GM12875 (cell line): Measurements from ENCODE around the gene SPDYE1.
"Not testable (repeated sequence)": the region's sequence is repeated elsewhere in the genome, so short reads cannot be mapped to it uniquely, and the experiment has no call there.

ENCODE experiments used
- H3K4me3 ChIP-seq: one replicate; pipeline ENCODE4 v1.5.1; 2011; ENCODE audit warnings: low read depth, low read length, control low read depth
- TF ChIP-seq, protein P1 (sequence below): IDR thresholded peaks from 2 replicates; pipeline ENCODE4 v1.5.1; 2011; ENCODE audit warnings: low read depth, mild to moderate bottlenecking, control low read depth, inconsistent platforms, low read length, moderate library complexity, borderline replicate concordance; ENCODE audit not compliant: insufficient read depth

SPDYE1 gene

DNA sequence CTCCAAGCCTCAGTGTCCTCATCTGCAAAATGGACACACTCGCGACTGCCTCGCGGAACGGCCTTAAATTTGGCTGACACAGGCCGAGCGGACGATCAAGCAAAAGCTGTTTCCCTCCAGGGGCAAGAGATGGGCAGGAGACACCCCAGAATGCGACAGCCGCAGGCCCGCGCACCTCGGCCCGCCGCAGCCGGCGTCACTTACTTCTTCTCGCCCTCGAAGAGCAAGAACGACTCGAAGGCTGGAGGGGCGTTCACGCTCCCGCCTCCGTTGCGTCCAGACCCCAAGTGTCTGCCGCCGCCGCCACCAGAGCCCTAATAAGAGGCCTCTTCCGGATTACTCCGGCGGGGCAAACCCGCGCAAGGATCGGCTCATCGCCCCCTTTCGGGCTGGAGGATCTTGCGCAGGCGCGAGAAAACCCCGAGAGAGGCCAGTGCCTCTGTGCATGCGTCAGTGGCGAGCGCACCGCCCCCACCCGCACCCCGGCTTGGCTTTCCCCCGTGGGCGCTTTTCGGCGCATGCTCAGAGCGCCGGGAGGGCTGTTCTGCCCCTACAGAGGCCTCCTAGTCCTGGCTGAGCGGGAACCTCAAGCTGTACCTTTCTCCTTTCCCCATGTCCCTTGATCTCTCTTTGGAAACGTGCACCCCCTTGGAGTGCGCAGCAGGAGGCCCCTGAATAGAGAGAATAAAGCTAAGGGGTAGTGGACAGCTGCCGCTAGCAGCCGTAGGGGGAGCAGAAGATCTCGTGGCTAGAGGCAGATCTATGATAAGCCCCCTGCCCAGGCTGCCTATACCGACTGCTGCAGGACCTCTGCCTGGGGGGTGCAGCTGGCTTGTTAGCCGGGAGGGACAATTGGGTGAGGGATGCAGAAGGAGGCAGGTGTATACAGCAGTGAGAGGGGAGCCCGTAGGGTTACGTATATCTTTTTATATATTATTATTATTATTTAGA lies 21.4 kb downstream of the SPDYE1 start:
- peak overlapping the region; percentile 80 for H3K4me3 ChIP-seq
- TF ChIP-seq, protein P1, sequence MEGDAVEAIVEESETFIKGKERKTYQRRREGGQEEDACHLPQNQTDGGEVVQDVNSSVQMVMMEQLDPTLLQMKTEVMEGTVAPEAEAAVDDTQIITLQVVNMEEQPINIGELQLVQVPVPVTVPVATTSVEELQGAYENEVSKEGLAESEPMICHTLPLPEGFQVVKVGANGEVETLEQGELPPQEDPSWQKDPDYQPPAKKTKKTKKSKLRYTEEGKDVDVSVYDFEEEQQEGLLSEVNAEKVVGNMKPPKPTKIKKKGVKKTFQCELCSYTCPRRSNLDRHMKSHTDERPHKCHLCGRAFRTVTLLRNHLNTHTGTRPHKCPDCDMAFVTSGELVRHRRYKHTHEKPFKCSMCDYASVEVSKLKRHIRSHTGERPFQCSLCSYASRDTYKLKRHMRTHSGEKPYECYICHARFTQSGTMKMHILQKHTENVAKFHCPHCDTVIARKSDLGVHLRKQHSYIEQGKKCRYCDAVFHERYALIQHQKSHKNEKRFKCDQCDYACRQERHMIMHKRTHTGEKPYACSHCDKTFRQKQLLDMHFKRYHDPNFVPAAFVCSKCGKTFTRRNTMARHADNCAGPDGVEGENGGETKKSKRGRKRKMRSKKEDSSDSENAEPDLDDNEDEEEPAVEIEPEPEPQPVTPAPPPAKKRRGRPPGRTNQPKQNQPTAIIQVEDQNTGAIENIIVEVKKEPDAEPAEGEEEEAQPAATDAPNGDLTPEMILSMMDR = peak; percentile 69

DNA sequence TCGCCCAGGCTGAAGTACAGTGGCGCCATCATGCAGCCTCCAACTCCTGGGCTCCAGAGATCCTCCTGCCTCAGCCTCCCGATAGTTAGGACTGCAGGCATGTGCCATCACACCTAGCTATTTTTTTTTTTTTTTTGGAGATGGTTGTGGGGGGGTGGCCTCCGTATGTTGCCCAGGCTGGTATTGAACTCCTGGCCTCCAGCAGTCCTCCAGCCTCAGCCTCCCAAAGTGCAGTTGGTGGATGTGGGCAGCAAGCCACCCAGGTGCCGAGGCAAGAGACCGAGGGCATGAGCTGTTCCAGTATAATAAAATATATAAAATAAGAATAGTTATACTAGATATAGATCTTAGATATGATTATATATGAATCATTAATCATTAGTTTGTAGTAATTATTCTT lies 22.1 kb downstream of the SPDYE1 start:
- not testable (repeated sequence) for H3K4me3 ChIP-seq

DNA sequence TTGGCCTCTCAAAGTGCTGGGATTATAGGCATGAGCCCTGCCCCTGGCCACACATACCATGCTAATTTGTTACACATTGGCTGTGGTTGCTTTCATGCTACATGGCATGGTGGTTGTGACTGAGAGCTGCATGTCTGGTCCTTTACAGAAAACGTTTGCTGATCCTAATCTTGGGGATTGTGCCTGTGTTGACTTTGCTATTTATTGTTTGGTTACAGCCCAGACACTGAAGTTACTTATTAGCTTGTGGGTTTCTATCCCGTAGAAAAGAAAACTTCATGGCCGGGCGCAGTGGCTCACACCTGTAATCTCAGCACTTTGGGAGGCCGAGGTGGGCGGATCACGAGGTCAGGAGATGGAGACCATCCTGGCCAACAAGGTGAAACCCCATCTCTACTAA lies 24.4 kb downstream of the SPDYE1 start:
- not testable (repeated sequence) for H3K4me3 ChIP-seq

DNA sequence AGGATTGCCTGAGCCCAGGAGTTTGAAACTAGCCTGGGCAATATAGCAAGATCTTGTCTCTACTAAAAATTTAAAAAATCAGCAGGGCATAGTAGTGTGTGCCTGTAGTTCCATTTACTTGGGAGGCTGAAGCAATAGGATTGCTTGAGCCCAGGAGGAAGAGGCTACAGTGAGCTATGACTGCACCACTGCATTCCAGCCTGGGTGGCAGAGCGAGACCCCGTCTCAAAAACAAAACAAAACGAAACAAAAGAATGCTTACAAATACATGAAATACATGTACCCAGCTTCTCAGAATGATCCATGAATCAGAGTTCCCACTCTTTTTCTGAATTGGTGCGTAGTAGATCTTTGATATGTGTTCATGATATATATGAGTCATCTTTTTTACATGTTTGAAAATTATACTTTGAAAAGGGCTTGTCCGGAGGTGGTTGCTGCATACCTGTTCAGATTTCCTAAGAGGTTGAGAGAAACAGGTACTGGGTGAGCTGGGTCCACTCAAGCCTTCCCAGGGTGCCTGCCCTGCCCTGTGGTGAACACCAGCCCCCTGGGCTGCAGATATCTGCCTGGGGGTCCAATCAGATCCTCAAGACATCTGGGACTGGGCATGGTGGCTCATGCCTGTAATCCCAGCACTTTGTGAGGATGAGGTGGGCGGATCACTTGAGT lies 25.2 kb downstream of the SPDYE1 start:
- not testable (repeated sequence) for H3K4me3 ChIP-seq

DNA sequence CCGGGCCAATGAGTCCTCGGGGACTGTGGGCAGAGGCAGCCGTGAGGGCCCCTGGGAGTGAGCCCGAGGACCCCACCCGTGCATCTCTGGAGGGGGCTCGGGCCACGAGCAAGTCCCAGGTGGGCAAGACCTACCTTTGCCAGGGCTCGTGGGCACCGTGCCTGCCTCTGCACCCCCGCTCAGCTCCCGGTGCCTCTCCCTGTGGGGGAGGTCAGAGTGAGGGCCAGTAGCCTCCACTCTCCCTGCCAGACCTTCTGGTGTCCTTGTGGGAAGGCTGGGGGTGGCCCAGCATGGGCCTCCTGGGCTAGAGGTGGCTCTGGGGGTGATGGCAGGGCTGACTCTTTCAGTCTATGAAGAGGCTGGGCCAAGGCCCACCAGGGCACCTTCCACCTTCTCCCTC lies 31.7 kb downstream of the SPDYE1 start:
- H3K4me3 ChIP-seq = not testable (repeated sequence)

DNA sequence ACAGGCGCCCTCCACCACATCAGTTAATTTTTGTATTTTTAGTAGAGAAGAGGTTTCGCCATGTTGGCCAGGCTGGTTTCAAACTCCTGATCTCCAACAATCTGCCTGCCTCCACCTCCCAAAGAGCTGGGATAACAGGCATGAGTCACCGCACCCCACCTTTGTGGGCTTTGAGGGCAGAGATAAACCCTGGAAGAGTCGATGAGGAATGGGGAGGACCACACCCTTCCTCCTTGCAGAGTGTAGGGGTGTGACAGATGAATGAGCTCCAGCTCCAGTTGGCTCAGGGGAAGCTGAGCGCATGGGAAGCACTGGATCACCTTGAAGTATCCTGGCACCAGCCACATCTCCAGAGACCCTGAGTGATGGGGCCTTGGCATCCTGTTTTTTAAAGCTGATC lies 32.3 kb downstream of the SPDYE1 start:
- not testable (repeated sequence) for H3K4me3 ChIP-seq

DNA sequence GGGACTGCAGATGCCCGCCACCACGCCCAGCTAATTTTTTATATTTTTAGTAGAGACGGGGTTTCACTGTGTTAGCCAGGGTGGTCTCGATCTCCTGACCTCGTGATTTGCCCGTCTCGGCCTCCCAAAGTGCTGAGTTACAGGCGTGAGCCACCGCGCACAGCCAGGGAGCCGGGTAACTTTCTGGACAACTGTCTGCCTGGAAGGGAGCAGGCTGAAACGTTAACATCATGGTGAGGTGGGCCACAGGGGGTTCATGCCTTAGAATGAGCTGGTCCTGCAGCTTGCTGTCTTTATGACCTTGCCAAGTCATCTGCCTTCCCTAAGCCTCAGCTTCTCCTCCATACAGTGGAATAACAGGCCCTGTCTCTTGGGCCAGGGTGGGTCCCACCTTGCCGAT lies 33.6 kb downstream of the SPDYE1 start:
- H3K4me3 ChIP-seq = not testable (repeated sequence)

DNA sequence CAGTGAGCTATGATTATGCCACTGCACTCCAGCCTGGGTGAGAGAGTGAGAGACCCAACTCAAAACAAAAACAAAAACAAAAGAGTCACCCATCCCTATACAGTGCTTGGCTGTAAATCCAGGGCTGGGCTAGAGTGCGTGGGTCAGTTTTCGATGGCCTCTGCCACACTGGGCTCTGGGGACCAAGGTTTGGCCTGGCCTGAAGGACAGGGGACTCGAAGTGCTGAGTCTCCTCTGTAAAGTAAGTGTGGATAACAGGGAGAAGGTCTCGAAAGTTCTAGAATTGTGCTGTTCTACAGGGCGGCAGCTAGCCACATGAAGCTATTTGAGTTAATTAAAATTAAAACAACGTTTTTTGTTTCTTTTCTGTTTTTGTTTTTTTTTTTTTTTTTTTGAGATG lies 34.3 kb downstream of the SPDYE1 start:
- H3K4me3 ChIP-seq = not testable (repeated sequence)

DNA sequence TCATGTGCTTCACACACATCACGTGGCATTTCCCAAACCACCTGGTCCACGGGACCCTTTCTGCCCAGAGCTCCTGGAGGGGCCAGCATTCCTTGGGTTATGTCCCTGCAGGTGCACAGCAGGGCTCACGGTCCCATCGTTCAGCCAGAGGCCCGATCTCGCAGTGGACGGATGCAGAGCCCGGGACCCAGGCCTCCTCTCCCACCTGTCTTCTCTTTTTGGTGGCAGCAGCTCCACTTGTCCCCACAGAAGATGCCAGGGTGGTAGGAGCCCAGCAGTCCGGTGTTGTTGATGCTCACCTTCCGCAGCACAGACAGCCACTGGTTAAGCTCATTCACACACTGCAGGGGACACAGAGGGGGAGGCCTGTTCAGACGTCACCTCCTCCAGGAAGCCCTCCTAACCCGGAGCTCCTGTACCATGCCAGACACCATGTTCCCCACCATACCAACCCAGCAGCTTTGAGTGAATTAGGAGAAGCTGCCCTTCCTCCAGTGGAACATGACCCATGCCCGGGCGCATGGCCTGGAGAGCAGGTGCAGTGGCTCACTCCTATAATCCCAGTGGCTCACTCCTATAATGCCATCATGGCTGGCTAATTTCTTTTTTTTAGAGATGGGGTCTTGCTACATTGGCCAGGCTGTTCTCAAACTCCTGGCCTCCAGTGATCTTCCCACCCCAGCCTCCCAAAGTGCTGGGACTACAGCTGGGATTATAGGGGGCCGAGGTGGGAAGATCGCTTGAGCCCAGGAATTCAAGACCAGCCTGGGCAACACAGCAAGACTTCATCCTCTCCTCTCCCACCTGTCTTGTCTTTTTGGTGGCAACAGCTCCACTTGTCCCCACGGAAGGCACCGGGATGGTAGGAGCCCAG lies 36.5 kb downstream of the SPDYE1 start:
- H3K4me3 ChIP-seq = not testable (repeated sequence)

DNA sequence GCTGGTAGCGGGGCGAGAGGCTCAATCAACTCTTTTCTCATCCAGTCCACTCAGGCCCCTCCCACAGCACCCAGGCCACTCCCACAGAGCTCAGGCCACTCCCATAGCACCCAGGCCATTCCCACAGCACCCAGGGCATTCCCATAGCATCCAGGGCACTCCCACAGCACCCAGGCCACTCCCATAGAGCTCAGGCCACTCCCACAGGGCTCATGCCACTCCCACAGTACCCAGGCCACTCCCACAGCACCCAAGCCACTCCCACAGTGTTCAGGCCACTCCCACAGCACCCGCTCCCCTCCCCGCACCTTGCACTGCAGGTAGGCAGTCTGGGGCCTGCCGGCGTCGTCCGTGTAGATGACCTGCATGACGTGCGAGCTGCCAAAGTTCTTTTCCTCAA lies 38.7 kb downstream of the SPDYE1 start:
- H3K4me3 ChIP-seq = not testable (repeated sequence)

DNA sequence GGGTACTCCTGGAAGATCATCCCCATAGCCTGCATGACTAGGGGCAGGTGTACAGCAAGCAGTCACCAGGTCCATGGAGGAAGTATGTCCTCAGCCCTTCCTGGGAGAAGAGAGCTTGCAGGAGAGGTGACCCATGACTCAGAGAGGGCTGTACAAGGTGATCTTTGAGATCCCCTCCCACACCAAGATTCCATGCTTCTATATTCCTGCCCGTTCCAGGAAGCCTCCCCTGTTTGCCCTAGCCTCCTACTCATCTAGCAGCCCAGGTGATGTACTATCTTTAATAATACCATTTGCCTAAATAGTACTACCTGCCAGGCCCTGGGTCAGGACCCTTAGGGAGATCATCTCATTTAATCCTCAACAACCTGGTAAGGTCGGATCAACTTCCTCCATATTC lies 40.3 kb downstream of the SPDYE1 start:
- H3K4me3 ChIP-seq = not testable (repeated sequence)

DNA sequence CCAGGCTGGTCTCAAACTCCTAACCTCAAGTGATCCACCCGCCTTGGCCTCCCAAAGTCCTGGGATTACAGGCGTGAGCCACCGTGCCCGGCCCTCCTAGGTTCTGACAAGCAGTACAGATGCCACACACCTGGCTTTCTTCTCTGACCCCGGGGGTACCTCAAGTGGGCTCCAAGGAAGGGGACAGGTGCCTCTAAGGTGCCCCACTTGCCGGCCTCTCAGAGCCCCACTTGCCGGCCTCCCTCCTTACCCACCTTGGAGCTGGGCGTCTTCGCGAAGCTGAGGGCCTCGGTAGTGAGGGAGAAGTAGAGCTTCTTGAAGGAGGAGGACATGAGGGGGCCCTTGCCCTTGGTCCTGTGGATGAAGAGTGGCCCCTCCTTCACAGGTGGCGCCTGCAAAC lies 40.9 kb downstream of the SPDYE1 start:
- not testable (repeated sequence) for H3K4me3 ChIP-seq

DNA sequence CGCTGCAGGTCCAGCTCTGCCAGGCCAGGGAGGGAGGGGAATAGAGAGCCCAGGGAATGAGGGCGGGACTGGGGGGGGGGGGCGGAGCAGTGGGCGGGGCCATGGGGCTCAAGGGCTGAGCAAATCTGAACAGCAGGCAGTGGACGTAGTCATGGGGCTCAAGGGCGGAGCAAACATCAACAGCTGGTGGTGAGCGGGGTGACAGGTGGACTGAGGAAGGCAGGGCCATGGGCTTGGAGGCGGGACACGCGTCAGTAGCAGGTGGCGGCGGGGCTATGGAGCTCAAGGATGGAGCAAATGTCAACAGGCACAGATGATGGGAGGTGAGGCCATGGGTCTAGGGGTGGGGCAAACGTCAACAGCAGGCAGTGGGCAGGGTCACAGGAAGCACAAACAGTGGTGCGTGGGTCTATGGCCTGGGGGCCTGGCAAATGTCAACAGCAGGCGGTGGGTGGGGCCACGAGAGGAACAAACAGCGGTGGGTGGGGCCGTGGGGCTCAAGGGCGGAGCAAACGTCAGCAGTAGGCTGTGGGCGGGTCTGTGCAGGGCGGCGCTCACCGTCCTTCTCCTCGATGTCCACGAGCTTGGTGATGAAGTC lies 41.4 kb downstream of the SPDYE1 start:
- H3K4me3 ChIP-seq = not testable (repeated sequence)

DNA sequence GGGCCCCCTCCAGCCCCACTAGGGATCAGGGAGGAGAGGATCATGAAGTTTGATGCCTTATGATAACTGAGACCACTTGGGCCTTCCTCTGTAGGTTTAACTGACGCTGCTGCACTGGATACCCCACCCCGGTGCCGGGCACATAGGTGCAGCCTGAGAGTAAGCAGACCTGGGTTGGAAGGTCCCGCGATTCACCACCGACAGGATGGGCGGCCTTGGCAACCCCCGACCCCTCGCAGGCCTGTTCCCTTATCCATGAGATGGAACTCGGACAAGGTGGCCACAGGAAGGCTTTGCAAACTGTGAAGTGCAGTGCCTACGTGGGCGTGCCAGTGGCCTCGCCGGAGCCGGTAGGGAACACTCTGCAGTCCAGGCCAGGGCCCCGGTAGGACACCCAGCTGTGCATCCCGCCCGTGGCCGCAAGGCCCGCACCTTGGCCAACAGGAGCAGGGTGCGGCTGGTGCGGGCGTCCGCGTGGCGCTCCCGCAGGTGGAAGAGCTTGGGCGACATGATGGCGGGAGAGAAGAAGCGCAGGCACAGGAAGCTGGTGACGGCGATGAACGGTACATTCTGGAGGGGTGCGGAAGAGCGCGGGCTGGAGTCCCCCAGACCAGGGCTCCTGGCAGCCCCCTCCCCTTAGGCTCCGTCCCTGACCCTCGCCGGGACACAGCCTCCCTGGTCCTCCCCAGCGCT lies 42.2 kb downstream of the SPDYE1 start:
- peak overlapping the region; percentile 10 for H3K4me3 ChIP-seq
